GM12873 (cell line): Measurements from ENCODE around the gene HJURP.

Experiments used
- TF ChIP-seq, protein P1 (sequence below): IDR thresholded peaks from 2 replicates; pipeline ENCODE4 v1.5.1; 2012; ENCODE audit warnings: low read depth, mild to moderate bottlenecking, moderate library complexity, low read length, control low read depth; ENCODE audit not compliant: insufficient read depth; ENCODE audit errors: missing control alignments

Gene HJURP

DNA sequence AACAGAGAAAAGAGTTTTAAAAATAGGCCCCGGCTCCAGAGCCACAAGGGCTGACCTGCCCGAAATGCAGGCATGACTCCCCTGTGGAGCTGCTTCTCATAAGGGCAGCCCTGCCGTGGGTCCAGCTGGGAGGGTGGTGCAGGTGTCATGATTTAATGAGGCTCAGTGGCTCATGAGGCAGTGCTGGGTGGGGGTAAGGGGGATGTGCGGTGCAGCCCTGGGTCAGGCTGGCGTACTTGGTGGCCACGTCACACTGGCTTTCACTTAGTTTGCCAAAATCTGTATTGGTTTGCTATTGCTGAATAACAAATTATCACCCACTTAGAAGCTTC, 33.6 kb downstream of the HJURP start:
- TF ChIP-seq, protein P1, sequence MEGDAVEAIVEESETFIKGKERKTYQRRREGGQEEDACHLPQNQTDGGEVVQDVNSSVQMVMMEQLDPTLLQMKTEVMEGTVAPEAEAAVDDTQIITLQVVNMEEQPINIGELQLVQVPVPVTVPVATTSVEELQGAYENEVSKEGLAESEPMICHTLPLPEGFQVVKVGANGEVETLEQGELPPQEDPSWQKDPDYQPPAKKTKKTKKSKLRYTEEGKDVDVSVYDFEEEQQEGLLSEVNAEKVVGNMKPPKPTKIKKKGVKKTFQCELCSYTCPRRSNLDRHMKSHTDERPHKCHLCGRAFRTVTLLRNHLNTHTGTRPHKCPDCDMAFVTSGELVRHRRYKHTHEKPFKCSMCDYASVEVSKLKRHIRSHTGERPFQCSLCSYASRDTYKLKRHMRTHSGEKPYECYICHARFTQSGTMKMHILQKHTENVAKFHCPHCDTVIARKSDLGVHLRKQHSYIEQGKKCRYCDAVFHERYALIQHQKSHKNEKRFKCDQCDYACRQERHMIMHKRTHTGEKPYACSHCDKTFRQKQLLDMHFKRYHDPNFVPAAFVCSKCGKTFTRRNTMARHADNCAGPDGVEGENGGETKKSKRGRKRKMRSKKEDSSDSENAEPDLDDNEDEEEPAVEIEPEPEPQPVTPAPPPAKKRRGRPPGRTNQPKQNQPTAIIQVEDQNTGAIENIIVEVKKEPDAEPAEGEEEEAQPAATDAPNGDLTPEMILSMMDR, result no peak

GRCh38 chr2:233819884-233820773, 34.2 kb downstream of the HJURP start:
- TF ChIP-seq, protein P1, result no peak

DNA sequence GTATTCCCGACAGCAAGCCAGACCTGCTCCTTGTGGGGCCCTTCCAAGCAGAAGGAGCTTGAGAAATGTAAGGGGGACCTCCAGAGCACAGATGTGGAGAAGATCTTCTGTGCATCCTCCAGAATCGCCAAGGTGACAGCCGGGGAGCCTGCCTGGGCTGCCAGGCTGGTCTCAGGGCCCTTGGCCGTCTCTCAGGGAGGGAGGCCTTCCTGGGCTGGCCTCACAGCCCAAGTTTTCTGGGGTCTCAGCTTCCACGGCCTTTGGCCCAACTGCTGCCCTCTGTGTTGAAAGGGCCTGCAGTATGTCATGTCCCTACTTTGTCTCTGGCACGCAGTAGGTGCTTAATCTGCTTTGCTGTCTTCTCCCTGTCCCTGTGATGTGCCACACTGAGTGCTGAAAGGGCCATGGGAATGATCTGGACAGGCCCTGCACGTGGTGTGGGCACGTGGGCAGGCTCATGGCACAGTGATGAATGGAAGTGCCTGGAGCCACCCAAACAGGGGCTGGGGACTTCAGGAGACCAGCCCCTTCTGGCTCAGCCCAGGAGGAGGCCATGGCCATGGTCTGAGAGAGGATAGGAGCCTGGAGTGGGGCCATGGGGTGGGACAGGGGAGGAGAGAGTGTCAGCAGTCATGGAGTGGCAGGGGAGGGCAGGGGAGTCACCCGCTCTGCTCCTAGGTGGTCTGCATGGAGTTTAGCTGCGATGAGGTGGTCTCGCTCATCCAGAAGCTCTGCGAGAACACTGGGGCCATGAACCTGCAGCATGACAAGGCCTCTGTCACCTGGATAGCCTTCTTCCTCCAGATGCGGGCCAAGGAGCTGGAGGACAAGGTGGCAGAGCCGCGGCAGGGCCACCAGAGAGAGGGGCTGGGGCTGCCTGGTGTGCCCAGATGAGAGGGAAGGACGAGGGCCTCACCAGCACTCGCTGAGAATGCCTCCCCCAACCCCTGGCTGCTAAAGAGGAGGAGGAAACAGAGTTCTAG, 35.4 kb downstream of the HJURP start:
- TF ChIP-seq, protein P1, result no peak

- TF ChIP-seq, protein P1, result no peak
These were observed 36.2 kb downstream of the HJURP start for GRCh38 chr2:233817995-233818638.

- TF ChIP-seq, protein P1, result no peak
These were observed 36.9 kb downstream of the HJURP start for GRCh38 chr2:233817361-233817911.

DNA sequence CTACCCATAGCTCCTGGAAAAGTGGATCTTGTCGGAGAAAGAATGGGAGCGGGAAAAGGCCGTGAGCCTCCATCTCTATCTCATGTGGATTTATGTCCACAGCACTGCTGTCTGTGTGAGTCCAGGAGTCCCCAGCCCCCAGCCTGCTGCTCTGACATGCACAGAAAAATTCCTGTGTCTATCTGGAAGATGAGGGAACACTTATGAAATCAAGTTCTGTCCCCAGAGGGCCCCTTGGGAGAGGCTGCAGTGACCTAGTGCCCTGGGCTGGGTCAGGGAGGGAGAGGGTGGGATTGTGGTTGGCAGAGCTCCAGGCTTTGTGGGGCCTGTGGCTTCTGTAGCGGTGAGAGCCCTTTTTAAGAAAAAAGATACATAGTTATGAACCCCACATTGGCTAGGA, 37.6 kb downstream of the HJURP start:
- TF ChIP-seq, protein P1, result no peak
